SK-N-SH (cell line): ENCODE results near the gene PPP1R12B. TPM values are rescaled to one million over a fixed set of nuclear protein-coding genes. Genes with fewer than 3 reads are reported as not detected.
"Not testable (repeated sequence)": the region's sequence is repeated elsewhere in the genome, so short reads cannot be mapped to it uniquely, and the experiment has no call there.

ENCODE experiments used
- CTCF ChIA-PET: fragments of 300-600, 350-600 bp; formaldehyde crosslinking; extraction: SDS; loops from one replicate; lab custom pipeline; 2021; lab: Yijun Ruan, JAX
- POLR2A ChIA-PET: fragments of 350-600 bp; sonication (Branson Sonifier 250); formaldehyde crosslinking; extraction: SDS; loops from one replicate; lab custom pipeline; 2020; ENCODE audit warnings: antibody characterized with exemption, inconsistent platforms; lab: Yijun Ruan, JAX
- DNase-seq: peaks from one replicate; pipeline ENCODE4 v3.0.0; 2012
- H2AFZ ChIP-seq: fragments of 200-600 bp; sonication (generic); 2 replicates; pipeline ENCODE4 v1.8.1; 2016; ENCODE audit warnings: antibody characterized with exemption, mild to moderate bottlenecking, low read depth
- H3F3A ChIP-seq: fragments of 200-600 bp; sonication (generic); replicated peaks from 2 replicates; pipeline ENCODE3; 2016; ENCODE audit warnings: antibody characterized with exemption, mild to moderate bottlenecking; ENCODE audit not compliant: insufficient read depth
- H3K27ac ChIP-seq, 2 experiments: fragments of 200-500 bp in 1 of 2; fragments of 200-600 bp in 1 of 2; sonication (Bioruptor generic) in 1 of 2; sonication (generic), shearing (Covaris generic) in 1 of 2; 2 replicates each; pipeline versions ENCODE4 v1.5.1 to v1.6.1; 2014 to 2016; ENCODE audit warnings: low read depth in 2 of 2, inconsistent platforms in 1 of 2, low read length in 1 of 2, mild to moderate bottlenecking in 1 of 2, mixed read lengths in 1 of 2
- H3K27me3 ChIP-seq: fragments of 200-600 bp; sonication (generic), shearing (Covaris generic); 2 replicates; pipeline ENCODE4 v1.6.1; 2016; ENCODE audit warnings: mixed run types; ENCODE audit not compliant: insufficient read depth
- H3K36me3 ChIP-seq, 2 experiments: fragments of 200-500 bp in 1 of 2; fragments of 200-600 bp in 1 of 2; sonication (Bioruptor generic) in 1 of 2; sonication (generic) in 1 of 2; replicated peaks in 1 of 2; 2 replicates each; pipeline versions ENCODE3 to v1.5.1; 2014 to 2016; ENCODE audit warnings: low read length in 1 of 2, mild to moderate bottlenecking in 1 of 2; ENCODE audit not compliant: insufficient read depth in 2 of 2, control insufficient read depth in 1 of 2
- H3K4me1 ChIP-seq, 2 experiments: fragments of 200-500 bp in 1 of 2; fragments of 200-600 bp in 1 of 2; sonication (Bioruptor generic) in 1 of 2; sonication (generic), shearing (Covaris generic) in 1 of 2; 2 replicates each; pipeline versions ENCODE4 v1.5.1 to v1.6.1; 2014 to 2016; ENCODE audit warnings: low read depth in 1 of 2, low read length in 1 of 2, mixed run types in 1 of 2; ENCODE audit not compliant: insufficient read depth in 2 of 2, control insufficient read depth in 1 of 2
- H3K4me2 ChIP-seq: fragments of 200-600 bp; sonication (generic), shearing (Covaris generic); 2 replicates; pipeline ENCODE4 v1.6.1; 2017; ENCODE audit warnings: mixed run types
- H3K4me3 ChIP-seq, 2 experiments: fragments of 200-500 bp in 1 of 2; fragments of 200-600 bp in 1 of 2; sonication (Bioruptor generic) in 1 of 2; sonication (generic), shearing (Covaris generic) in 1 of 2; 2 replicates each; pipeline versions ENCODE4 v1.5.1 to v1.8.1; 2014 to 2016; ENCODE audit warnings: low read depth in 2 of 2, inconsistent platforms in 1 of 2, low read length in 1 of 2, mild to moderate bottlenecking in 1 of 2, mixed read lengths in 1 of 2, moderate library complexity in 1 of 2
- H3K79me2 ChIP-seq: fragments of 200-600 bp; sonication (generic); 2 replicates; pipeline ENCODE4 v1.8.1; 2017; ENCODE audit warnings: mild to moderate bottlenecking; ENCODE audit not compliant: insufficient read depth
- H3K9ac ChIP-seq: fragments of 200-600 bp; sonication (generic); 2 replicates; pipeline ENCODE4 v1.6.1; 2017; ENCODE audit warnings: mixed run types
- H3K9me2 ChIP-seq: fragments of 200-600 bp; sonication (generic); 2 replicates; pipeline ENCODE4 v1.6.1; 2017; ENCODE audit warnings: mixed run types
- H3K9me3 ChIP-seq: fragments of 200-600 bp; sonication (generic); 2 replicates; pipeline ENCODE4 v1.6.1; 2017; ENCODE audit warnings: mixed run types, mild to moderate bottlenecking, moderate library complexity
- H4K20me1 ChIP-seq: fragments of 200-600 bp; sonication (generic); 2 replicates; pipeline ENCODE4 v1.6.1; 2017; ENCODE audit warnings: mild to moderate bottlenecking, mixed run types; ENCODE audit not compliant: insufficient read depth
- CTCF ChIP-seq: fragments of 200-600 bp; sonication (generic); IDR thresholded peaks from 2 replicates; pipeline ENCODE4 v1.6.1; 2017; ENCODE audit warnings: antibody characterized with exemption, mild to moderate bottlenecking, moderate library complexity
- FOXM1 ChIP-seq: IDR thresholded peaks from 2 replicates; pipeline ENCODE4 v1.4.0; 2012; ENCODE audit warnings: low read depth, mild to moderate bottlenecking
- SMC3 ChIP-seq: IDR thresholded peaks from 2 replicates; pipeline ENCODE4 v1.6.1; 2012; ENCODE audit warnings: low read depth, low read length, improper control_type of control experiment
- USF1 ChIP-seq: IDR thresholded peaks from 2 replicates; pipeline ENCODE4 v1.4.0; 2012; ENCODE audit warnings: low read depth, borderline replicate concordance
- YY1 ChIP-seq: IDR thresholded peaks from 2 replicates; pipeline ENCODE4 v1.4.0; 2012; ENCODE audit warnings: low read depth, mild to moderate bottlenecking
- WGBS: methylation state at CpG from one replicate; pipeline ENCODE4 v1.1.6; 2017; ENCODE audit warnings: low lambda C conversion rate; 5-methylcytosine and 5-hydroxymethylcytosine counted together
- polyA plus RNA-seq, 3 experiments: library from polyadenylated mRNA; depleted of rRNA; stranded (reverse); fragments of >200 nt; gene quantifications; 2 replicates each; pipeline ENCODE4 v1.2.3, GENCODE V29; 2012

Gene PPP1R12B
- polyA plus RNA-seq, 1 of the 3 experiments (the other 2 are of a cell fraction), result 2.8 TPM

- H4K20me1 ChIP-seq, CTCF ChIA-PET, H3K9me2 ChIP-seq, H3K9ac ChIP-seq, DNase-seq, H3K27ac ChIP-seq, POLR2A ChIA-PET, H3F3A ChIP-seq, H3K4me1 ChIP-seq, H3K36me3 ChIP-seq, H3K4me2 ChIP-seq, H2AFZ ChIP-seq, H3K9me3 ChIP-seq, H3K4me3 ChIP-seq, H3K27me3 ChIP-seq, H3K79me2 ChIP-seq: not testable (repeated sequence)
- WGBS, result 68% methylated on average over 3 of the region's 3 CpGs
These were observed 179.7 kb downstream of the PPP1R12B start for GRCh38 chr1:202528096-202528722.

GRCh38 chr1:202530686-202531085 lies 182.2 kb downstream of the PPP1R12B start:
- DNase-seq, H4K20me1 ChIP-seq, H3K4me1 ChIP-seq, H3K9me2 ChIP-seq, H2AFZ ChIP-seq, H3K27me3 ChIP-seq, H3F3A ChIP-seq, H3K4me2 ChIP-seq, H3K27ac ChIP-seq, CTCF ChIA-PET, H3K4me3 ChIP-seq, H3K36me3 ChIP-seq, H3K79me2 ChIP-seq, H3K9me3 ChIP-seq, H3K9ac ChIP-seq, POLR2A ChIA-PET: not testable (repeated sequence)
- 97% methylated on average over 1 of the region's 1 CpG for WGBS

- no peak overlapping the region for H3K4me3 ChIP-seq
- DNase-seq, result no peak
- no peaks in the 10 kb centered on the region for H3K9me3 ChIP-seq
- no peaks in the 10 kb centered on the region for H3K36me3 ChIP-seq
- CTCF ChIA-PET, result no interaction called here
- H3K27ac ChIP-seq, result no peak overlapping the region
- H3F3A ChIP-seq, result peaks cover 6% of the 10 kb centered on the region
- POLR2A ChIA-PET, result no interaction called here
- H3K4me1 ChIP-seq, result no peaks in the 10 kb centered on the region
- H3K9me2 ChIP-seq, result no peaks in the 10 kb centered on the region
- no peaks in the 10 kb centered on the region for H3K27me3 ChIP-seq
- no peak for TF ChIP-seq USF1
- no peak for TF ChIP-seq CTCF
- no peak for TF ChIP-seq YY1
- TF ChIP-seq FOXM1, result no peak
- no peak for TF ChIP-seq SMC3
- 92% methylated on average over 1 of the region's 1 CpG for WGBS
- no peaks in the 10 kb centered on the region for H3K79me2 ChIP-seq
- no peaks in the 10 kb centered on the region for H4K20me1 ChIP-seq
- H3K4me2 ChIP-seq, result no peak overlapping the region
- H2AFZ ChIP-seq, result no peak overlapping the region
- H3K9ac ChIP-seq, result no peak overlapping the region
These were observed 182.9 kb downstream of the PPP1R12B start for GRCh38 chr1:202531472-202531811.

GRCh38 chr1:202531812-202532616 lies 183.5 kb downstream of the PPP1R12B start:
- H2AFZ ChIP-seq, H3K27me3 ChIP-seq, CTCF ChIA-PET, H3K36me3 ChIP-seq, H3K9me2 ChIP-seq, POLR2A ChIA-PET, H3K9me3 ChIP-seq, H3F3A ChIP-seq, H3K79me2 ChIP-seq, H3K4me2 ChIP-seq, DNase-seq, H4K20me1 ChIP-seq, H3K27ac ChIP-seq, H3K4me1 ChIP-seq, H3K4me3 ChIP-seq, H3K9ac ChIP-seq: not testable (repeated sequence)
- WGBS, result 93% methylated on average over 6 of the region's 6 CpGs
